Trophoblast cell (in vitro differentiated cells and primary cell): Measurements from ENCODE around the gene DBX2.

Experiments
- DNase-seq, 2 donors: peaks; one replicate each; pipeline ENCODE4 v3.0.0-alpha.2; 2016
- H2AFZ ChIP-seq: 2 replicates; pipeline ENCODE4 v1.6.1; 2013; ENCODE audit warnings: low read length, moderate library complexity, mild to moderate bottlenecking; ENCODE audit not compliant: insufficient read depth, poor library complexity
- H2AK5ac ChIP-seq: 2 replicates; pipeline ENCODE4 v1.6.1; 2013; ENCODE audit warnings: mild to moderate bottlenecking, low read length
- H2BK120ac ChIP-seq: 2 replicates; pipeline ENCODE4 v1.6.1; 2013; ENCODE audit warnings: low read length, mild to moderate bottlenecking, moderate library complexity; ENCODE audit not compliant: insufficient read depth, poor library complexity
- H2BK12ac ChIP-seq: 2 replicates; pipeline ENCODE4 v1.6.1; 2013; ENCODE audit warnings: mild to moderate bottlenecking, low read length, moderate library complexity
- H2BK5ac ChIP-seq: 2 replicates; pipeline ENCODE4 v1.6.1; 2013; ENCODE audit warnings: low read length, low read depth, moderate library complexity, mild to moderate bottlenecking; ENCODE audit not compliant: poor library complexity
- H3K14ac ChIP-seq: 2 replicates; pipeline ENCODE4 v1.6.1; 2013; ENCODE audit warnings: mild to moderate bottlenecking, low read length
- H3K18ac ChIP-seq: 2 replicates; pipeline ENCODE4 v1.6.1; 2013; ENCODE audit warnings: mild to moderate bottlenecking, low read length
- H3K23ac ChIP-seq: 2 replicates; pipeline ENCODE4 v1.6.1; 2013; ENCODE audit warnings: low read length
- H3K27ac ChIP-seq: 2 replicates; pipeline ENCODE4 v1.5.1; 2013; ENCODE audit warnings: low read depth, mild to moderate bottlenecking, inconsistent platforms, low read length, moderate library complexity
- H3K27me3 ChIP-seq: 2 replicates; pipeline ENCODE4 v1.6.1; 2013; ENCODE audit warnings: inconsistent platforms, mild to moderate bottlenecking, low read length, moderate library complexity; ENCODE audit not compliant: insufficient read depth
- H3K36me3 ChIP-seq, 2 experiments: 1 replicate in 1 of 2; 2 replicates in 1 of 2; pipeline ENCODE4 v1.6.1; 2013; ENCODE audit warnings: low read length in 2 of 2, mild to moderate bottlenecking in 2 of 2, moderate library complexity in 1 of 2; ENCODE audit not compliant: insufficient read depth in 2 of 2, control insufficient read depth in 1 of 2
- H3K4ac ChIP-seq: 2 replicates; pipeline ENCODE4 v1.6.1; 2013; ENCODE audit warnings: low read depth, mild to moderate bottlenecking, low read length, moderate library complexity
- H3K4me1 ChIP-seq, 2 experiments: 1 replicate in 1 of 2; 2 replicates in 1 of 2; pipeline ENCODE4 v1.6.1; 2013; ENCODE audit warnings: low read length in 2 of 2, mild to moderate bottlenecking in 2 of 2, moderate library complexity in 1 of 2; ENCODE audit not compliant: insufficient read depth in 2 of 2, control insufficient read depth in 1 of 2
- H3K4me2 ChIP-seq: 2 replicates; pipeline ENCODE4 v1.6.1; 2013; ENCODE audit warnings: inconsistent platforms, mild to moderate bottlenecking, low read length, moderate library complexity
- H3K4me3 ChIP-seq: 2 replicates; pipeline ENCODE4 v1.5.1; 2013; ENCODE audit warnings: mild to moderate bottlenecking, low read depth, low read length, inconsistent platforms
- H3K79me1 ChIP-seq: one replicate; pipeline ENCODE4 v1.6.1; 2013; ENCODE audit warnings: low read length
- H3K79me2 ChIP-seq: 2 replicates; pipeline ENCODE4 v1.6.1; 2013; ENCODE audit warnings: low read length, mild to moderate bottlenecking; ENCODE audit not compliant: control insufficient read depth, insufficient read depth, poor library complexity
- H3K9ac ChIP-seq: 2 replicates; pipeline ENCODE4 v1.6.1; 2013; ENCODE audit warnings: mild to moderate bottlenecking, low read length
- H3K9me3 ChIP-seq: 2 replicates; pipeline ENCODE4 v1.6.1; 2013; ENCODE audit warnings: low read depth, mild to moderate bottlenecking, control low read depth, inconsistent platforms, low read length; ENCODE audit not compliant: insufficient read depth
- H4K12ac ChIP-seq: 2 replicates; pipeline ENCODE4 v1.6.1; 2013; ENCODE audit warnings: low read depth, mild to moderate bottlenecking, low read length, moderate library complexity
- H4K8ac ChIP-seq: 2 replicates; pipeline ENCODE4 v1.6.1; 2013; ENCODE audit warnings: low read depth, mild to moderate bottlenecking, low read length, moderate library complexity
- H4K91ac ChIP-seq: one replicate; pipeline ENCODE4 v1.6.1; 2013; ENCODE audit warnings: low read depth, mild to moderate bottlenecking, low read length, moderate library complexity
- WGBS: extraction: QIAGEN DNeasy Blood & Tissue Kit; methylation state at CpG from one replicate; pipeline ENCODE4 v1.1.7; 2013; ENCODE audit warnings: missing lambda C conversion rate; ENCODE audit not compliant: insufficient read length, insufficient coverage; ENCODE audit errors: extremely low coverage; 5-methylcytosine and 5-hydroxymethylcytosine counted together

The DBX2 gene

GRCh38 chr12:45039757-45040156, 11.1 kb downstream of the DBX2 start:
- no peak overlapping the region for H3K9ac ChIP-seq
- no peak overlapping the region for H2BK120ac ChIP-seq
- H2AFZ ChIP-seq, result no peak overlapping the region
- H2BK5ac ChIP-seq, result no peak overlapping the region
- no peak overlapping the region for H4K91ac ChIP-seq
- H3K18ac ChIP-seq, result no peak overlapping the region
- H3K79me1 ChIP-seq, result no peaks in the 10 kb centered on the region
- H4K12ac ChIP-seq, result no peak overlapping the region
- H2BK12ac ChIP-seq, result no peak overlapping the region
- H3K4me1 ChIP-seq, result no peaks in the 10 kb centered on the region
- no peak overlapping the region for H3K4me3 ChIP-seq
- no peak overlapping the region for H3K27ac ChIP-seq
- H3K4ac ChIP-seq, result no peak overlapping the region
- no CpG with 5 or more reads among the region's 2 CpGs for WGBS
- no peaks in the 10 kb centered on the region for H3K9me3 ChIP-seq
- no peak for DNase-seq
- H3K36me3 ChIP-seq, result no peaks in the 10 kb centered on the region
- no peak overlapping the region for H3K14ac ChIP-seq
- no peak overlapping the region for H2AK5ac ChIP-seq
- H3K4me2 ChIP-seq, result no peak overlapping the region
- no peak overlapping the region for H4K8ac ChIP-seq
- H3K79me2 ChIP-seq, result no peaks in the 10 kb centered on the region
- H3K23ac ChIP-seq, result no peak overlapping the region
- no peaks in the 10 kb centered on the region for H3K27me3 ChIP-seq

GRCh38 chr12:45034861-45035265, 16.0 kb downstream of the DBX2 start:
- H3K4me2 ChIP-seq, result no peak overlapping the region
- WGBS, result no CpG with 5 or more reads among the region's 11 CpGs
- H2BK12ac ChIP-seq, result no peak overlapping the region
- no peak overlapping the region for H4K12ac ChIP-seq
- DNase-seq, result no peak
- no peak overlapping the region for H3K4me3 ChIP-seq
- no peak overlapping the region for H3K23ac ChIP-seq
- H3K4me1 ChIP-seq, result no peaks in the 10 kb centered on the region
- no peak overlapping the region for H3K18ac ChIP-seq
- no peak overlapping the region for H3K14ac ChIP-seq
- H3K4ac ChIP-seq, result no peak overlapping the region
- no peak overlapping the region for H3K27ac ChIP-seq
- H2AFZ ChIP-seq, result no peak overlapping the region
- no peaks in the 10 kb centered on the region for H3K27me3 ChIP-seq
- H4K91ac ChIP-seq, result no peak overlapping the region
- no peaks in the 10 kb centered on the region for H3K9me3 ChIP-seq
- no peaks in the 10 kb centered on the region for H3K36me3 ChIP-seq
- H2BK5ac ChIP-seq, result no peak overlapping the region
- H2BK120ac ChIP-seq, result no peak overlapping the region
- no peak overlapping the region for H4K8ac ChIP-seq
- no peak overlapping the region for H3K9ac ChIP-seq
- H3K79me1 ChIP-seq, result no peaks in the 10 kb centered on the region
- no peak overlapping the region for H2AK5ac ChIP-seq
- no peaks in the 10 kb centered on the region for H3K79me2 ChIP-seq

- Histone ChIP-seq H3K27ac (no peak overlapping the region), H2BK5ac (no peak overlapping the region), H3K4me2 (no peak overlapping the region), H3K14ac (no peak overlapping the region), H3K18ac (no peak overlapping the region), H2AK5ac (no peak overlapping the region), H3K9me3 (no peaks in the 10 kb centered on the region), H4K8ac (no peak overlapping the region), H4K91ac (no peak overlapping the region), H3K79me1 (no peaks in the 10 kb centered on the region), H3K23ac (no peak overlapping the region), H3K36me3 (no peaks in the 10 kb centered on the region), H3K9ac (no peak overlapping the region), H2AFZ (no peak overlapping the region), H2BK12ac (no peak overlapping the region), H2BK120ac (no peak overlapping the region), H3K4me1 (no peaks in the 10 kb centered on the region), H3K4me3 (no peak overlapping the region), H3K79me2 (no peaks in the 10 kb centered on the region), H3K4ac (no peak overlapping the region), H4K12ac (no peak overlapping the region), H3K27me3 (no peaks in the 10 kb centered on the region)
- DNase-seq, result no peak
- WGBS, result no CpG with 5 or more reads among the region's 1 CpG
Observed at GRCh38 chr12:45017916-45018315, 33.0 kb downstream of the DBX2 start.

GRCh38 chr12:45014396-45014795, 36.5 kb downstream of the DBX2 start:
- DNase-seq, result no peak
- Histone ChIP-seq H3K27me3 (no peaks in the 10 kb centered on the region), H2BK120ac (no peak overlapping the region), H3K4ac (no peak overlapping the region), H2AFZ (no peak overlapping the region), H3K36me3 (no peaks in the 10 kb centered on the region), H4K91ac (no peak overlapping the region), H3K79me2 (no peaks in the 10 kb centered on the region), H3K18ac (no peak overlapping the region), H3K9ac (no peak overlapping the region), H2AK5ac (no peak overlapping the region), H2BK5ac (no peak overlapping the region), H3K9me3 (no peaks in the 10 kb centered on the region), H3K14ac (no peak overlapping the region), H3K4me3 (no peak overlapping the region), H2BK12ac (no peak overlapping the region), H3K23ac (no peak overlapping the region), H4K12ac (no peak overlapping the region), H4K8ac (no peak overlapping the region), H3K79me1 (no peaks in the 10 kb centered on the region), H3K4me2 (no peak overlapping the region), H3K27ac (no peak overlapping the region), H3K4me1 (no peaks in the 10 kb centered on the region)
- no CpG with 5 or more reads among the region's 1 CpG for WGBS
